Body of pancreas (tissue), 4 donors: ENCODE results near the gene CDK17. TPM values are rescaled to one million over a fixed set of nuclear protein-coding genes. Genes with fewer than 3 reads are reported as not detected.

Experiments used
- ATAC-seq: fragments of 150-250 bp; one replicate; pipeline ENCODE4 v1.9.1; 2016
- DNase-seq, 4 donors: peaks; one replicate each; pipeline ENCODE4 v3.0.0-alpha.2; 2019
- H3K27ac ChIP-seq, 4 donors: fragments of 200-600 bp; sonication (generic); 1 replicate in 3 of 4; 2 replicates in 1 of 4; pipeline versions ENCODE4 v1.5.1 to v1.6.1; 2016 to 2019; ENCODE audit warnings: mild to moderate bottlenecking in 1 of 4, mixed read lengths in 1 of 4, moderate library complexity in 1 of 4
- H3K27me3 ChIP-seq, 2 donors: fragments of 200-600 bp; sonication (generic); one replicate each; pipeline ENCODE4 v1.6.0; 2016; ENCODE audit warnings: mild to moderate bottlenecking in 1 of 2
- H3K36me3 ChIP-seq, 2 donors: fragments of 200-600 bp; sonication (generic); replicated peaks in 1 of 2; 2 replicates each; pipeline ENCODE4 v1.5.1; 2016; ENCODE audit warnings: low read depth in 2 of 2; ENCODE audit not compliant: insufficient read depth in 1 of 2
- H3K4me1 ChIP-seq: fragments of 200-600 bp; sonication (generic); one replicate; pipeline ENCODE4 v1.6.0; 2016
- H3K4me3 ChIP-seq, 2 donors: fragments of 200-600 bp; sonication (generic); 1 replicate in 1 of 2; 2 replicates in 1 of 2; pipeline ENCODE4 v1.5.1; 2016 to 2019
- H3K9me3 ChIP-seq, 3 donors: fragments of 200-600 bp; sonication (generic); 1 replicate in 2 of 3; 2 replicates in 1 of 3; pipeline ENCODE4 v1.5.1; 2016
- CTCF ChIP-seq, 7 experiments: fragments of 450-650 bp in 4 of 7; fragments of 200-600 bp in 3 of 7; sonication (generic) in 3 of 7; IDR thresholded peaks; one replicate each; pipeline ENCODE4 v1.5.1; 2016 to 2019; ENCODE audit warnings: antibody characterized with exemption in 7 of 7
- POLR2A ChIP-seq, 3 donors: fragments of 450-650 bp; IDR thresholded peaks; one replicate each; pipeline ENCODE4 v1.6.1; 2016; ENCODE audit warnings: antibody characterized with exemption in 3 of 3, mild to moderate bottlenecking in 2 of 3
- WGBS, 2 donors: methylation state at CpG; one replicate each; pipeline ENCODE4 v1.1.5; 2017; 5-methylcytosine and 5-hydroxymethylcytosine counted together
- intact Hi-C: fragments of 100-400 bp; cut with DNase I; formaldehyde crosslinking; loops from one replicate; pipeline ENCODE4 v1.15.1; 2023
- total RNA-seq, 2 donors: library from RNA; depleted of rRNA; stranded (reverse); fragments of >200 nt; gene quantifications; one replicate each; pipeline ENCODE4 v1.1.0, GENCODE V29; 2016

The CDK17 gene
- total RNA-seq, 2 donors from 2014 or later, result 17.5 to 29.8 TPM

GRCh38 chr12:96250119-96250685 is 150.0 kb downstream of the CDK17 start:
- ATAC-seq, result no peak
- peaks cover 0 to 9% of the 10 kb centered on the region in 2 donors for H3K36me3 ChIP-seq

DNA sequence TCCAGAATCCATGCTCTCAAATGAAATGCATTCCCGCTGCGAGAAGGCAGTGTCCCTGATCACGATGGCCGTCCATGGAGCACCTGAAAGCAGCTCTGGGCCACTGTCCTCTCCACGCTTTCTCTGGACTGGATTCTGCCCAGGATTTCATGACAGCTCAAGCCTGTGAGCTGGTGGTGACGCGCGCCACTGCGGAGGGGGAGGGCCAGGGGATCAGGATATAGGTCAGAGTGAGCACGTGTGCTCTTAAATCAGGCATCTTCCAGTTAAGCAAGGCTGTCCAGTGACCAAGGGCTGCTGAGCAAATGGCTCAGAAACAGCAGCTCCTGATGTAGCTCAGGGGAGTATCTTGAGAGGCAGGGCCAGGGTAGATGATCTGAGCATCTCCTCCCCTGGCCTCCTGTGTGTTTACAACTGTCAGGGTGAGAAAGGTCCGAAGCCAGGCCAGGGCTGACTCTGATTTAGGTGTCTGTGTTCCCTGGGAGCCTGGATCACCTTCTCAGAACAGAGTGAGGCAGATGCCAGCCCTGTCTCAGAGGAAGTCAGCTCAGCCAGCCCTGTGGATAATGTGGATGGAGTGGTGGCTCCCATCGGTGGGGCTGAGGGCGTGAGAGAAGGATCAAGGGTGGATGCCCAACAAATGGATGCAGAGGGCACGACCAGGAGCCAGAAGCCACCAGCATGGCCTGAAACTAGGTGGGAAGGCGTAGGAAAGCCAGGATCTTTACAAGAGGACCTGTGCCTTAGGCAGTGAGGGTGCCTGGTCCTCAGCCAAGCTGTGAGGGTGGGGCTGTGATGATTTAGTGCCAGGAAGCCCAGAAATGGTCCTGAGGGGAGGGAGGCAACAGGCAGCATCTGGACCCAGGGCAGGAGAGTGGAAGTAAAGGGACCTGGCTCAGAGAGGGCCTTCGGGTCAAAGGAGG is 150.8 kb downstream of the CDK17 start:
- no peak overlapping the region for H3K27ac ChIP-seq
- H3K36me3 ChIP-seq, result peaks cover 0 to 9% of the 10 kb centered on the region in 2 donors
- H3K27me3 ChIP-seq, result no peaks in the 10 kb centered on the region
- no peaks in the 10 kb centered on the region for H3K9me3 ChIP-seq
- intact Hi-C loops, result no loop called here
- DNase-seq (no peak), ATAC-seq (peak; percentile 33)
- WGBS, 2 donors, result 76 to 87% methylated on average over 11 to 16 of the region's 16 CpGs
- TF ChIP-seq CTCF (IDR thresholded peaks at IDR 0.05), result no peak
- no peak overlapping the region for H3K4me3 ChIP-seq
- peaks cover 9% of the 10 kb centered on the region for H3K4me1 ChIP-seq

More at GRCh38 chr12:96250119-96250685, 150.0 kb downstream of the CDK17 start:
- Histone ChIP-seq H3K27ac (no peak overlapping the region), H3K27me3 (no peaks in the 10 kb centered on the region), H3K4me3 (no peak overlapping the region), H3K4me1 (peaks cover 13% of the 10 kb centered on the region), H3K9me3 (no peaks in the 10 kb centered on the region)
- TF ChIP-seq CTCF (IDR thresholded peaks at IDR 0.05) (no peak), POLR2A (IDR thresholded peaks at IDR 0.05) (no peak)
- 82 to 93% methylated on average over 5 to 7 of the region's 7 CpGs for WGBS, 2 donors
- no peak for DNase-seq
- intact Hi-C loops, result no loop called here

GRCh38 chr12:96248136-96248931 is 151.9 kb downstream of the CDK17 start:
- TF ChIP-seq CTCF (IDR thresholded peaks at IDR 0.05) (no peak), POLR2A (IDR thresholded peaks at IDR 0.05) (no peak)
- WGBS, 2 donors, result 83 to 84% methylated on average over 17 of the region's 17 CpGs
- ATAC-seq (no peak), DNase-seq (no peak)
- Histone ChIP-seq H3K4me3 (no peak overlapping the region), H3K4me1 (no peaks in the 10 kb centered on the region), H3K9me3 (no peaks in the 10 kb centered on the region), H3K36me3 (peaks cover 0 to 9% of the 10 kb centered on the region in 2 donors), H3K27ac (no peak overlapping the region), H3K27me3 (no peaks in the 10 kb centered on the region)
- intact Hi-C loops, result no loop called here

DNA sequence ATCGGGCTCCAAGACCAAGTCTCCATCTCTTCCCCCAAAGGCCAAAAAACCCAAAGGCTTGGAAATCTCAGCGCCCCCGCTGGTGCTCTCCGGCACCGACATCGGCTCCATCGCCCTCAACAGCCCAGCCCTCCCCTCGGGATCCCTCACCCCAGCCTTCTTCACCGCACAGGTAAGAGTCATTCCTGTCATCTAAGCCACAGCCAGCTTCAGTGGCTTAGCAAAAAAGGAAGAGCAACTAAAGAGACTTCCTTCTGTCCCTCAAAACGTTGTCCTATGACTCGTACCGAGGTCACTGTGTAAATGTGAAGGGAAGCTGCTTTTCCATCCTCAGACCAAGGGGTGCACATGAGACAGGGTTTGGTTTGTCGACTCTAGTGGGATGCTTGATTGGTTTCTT is 152.7 kb downstream of the CDK17 start:
- TF ChIP-seq CTCF (IDR thresholded peaks at IDR 0.05), result no peak
- TF ChIP-seq POLR2A (IDR thresholded peaks at IDR 0.05), result no peak

More for the DNA sequence above, 152.7 kb downstream of the CDK17 start:
- Histone ChIP-seq H3K9me3 (no peaks in the 10 kb centered on the region), H3K36me3 (peaks cover 0 to 9% of the 10 kb centered on the region in 2 donors), H3K4me1 (no peaks in the 10 kb centered on the region), H3K4me3 (no peak overlapping the region), H3K27me3 (no peaks in the 10 kb centered on the region), H3K27ac (no peak overlapping the region)
- DNase-seq (no peak), ATAC-seq (no peak)
- intact Hi-C loops, result no loop called here
- 91 to 92% methylated on average over 13 of the region's 13 CpGs for WGBS, 2 donors
